Prostate gland (tissue), 2 donors: ENCODE results near the gene MRI1. TPM values are rescaled to one million over a fixed set of nuclear protein-coding genes. Genes with fewer than 3 reads are reported as not detected.

Source experiments
- DNase-seq: peaks from one replicate; pipeline ENCODE4 v3.0.0-alpha.2; 2019; ENCODE audit warnings: low spot score
- H3K27ac ChIP-seq, 2 donors: fragments of 200-600 bp; sonication (generic); 2 replicates each; pipeline ENCODE4 v1.5.1; 2017 to 2019
- H3K27me3 ChIP-seq: fragments of 200-600 bp; sonication (generic); replicated peaks from 2 replicates; pipeline ENCODE4 v1.5.1; 2019; ENCODE audit not compliant: insufficient read depth
- H3K36me3 ChIP-seq, 2 donors: fragments of 200-600 bp; sonication (generic); 1 replicate in 1 of 2; 2 replicates in 1 of 2; pipeline versions ENCODE4 v1.5.1 to v1.8.1; 2017 to 2019
- H3K4me1 ChIP-seq: fragments of 200-600 bp; sonication (generic); replicated peaks from 2 replicates; pipeline ENCODE4 v1.5.1; 2019
- H3K4me3 ChIP-seq, 2 donors: fragments of 200-600 bp; sonication (generic); 2 replicates each; pipeline ENCODE4 v1.5.1; 2017 to 2019
- H3K9me3 ChIP-seq: fragments of 200-600 bp; sonication (generic); 2 replicates; pipeline ENCODE4 v1.5.1; 2017
- POLR2A ChIP-seq: fragments of 450-650 bp; IDR thresholded peaks from one replicate; pipeline ENCODE4 v1.6.1; 2016; ENCODE audit warnings: antibody characterized with exemption, mild to moderate bottlenecking
- POLR2AphosphoS5 ChIP-seq: sonication (generic); formaldehyde crosslinking; IDR thresholded peaks from one replicate; pipeline ENCODE4 v1.6.1; 2017; ENCODE audit warnings: antibody characterized with exemption
- WGBS: methylation state at CpG from one replicate; pipeline ENCODE4 v1.1.5; 2018; 5-methylcytosine and 5-hydroxymethylcytosine counted together
- intact Hi-C: fragments of 100-400 bp; cut with DNase I; formaldehyde crosslinking; loops from one replicate; pipeline ENCODE4 v1.14.2; 2022
- total RNA-seq, 2 donors: library from RNA; depleted of rRNA; stranded (reverse); fragments of >200 nt; gene quantifications; one replicate each; pipeline ENCODE4 v1.1.0, GENCODE V29; 2016
- TF ChIP-seq, protein P1 (sequence below), 4 experiments: fragments of 200-600 bp in 2 of 4; fragments of 450-650 bp in 2 of 4; sonication (generic) in 2 of 4; IDR thresholded peaks; 1 replicate in 3 of 4; 2 replicates in 1 of 4; pipeline ENCODE4 v1.5.1; 2016 to 2019; ENCODE audit warnings: antibody characterized with exemption in 4 of 4, mild to moderate bottlenecking in 2 of 4, moderate library complexity in 2 of 4

MRI1 gene
- total RNA-seq, 2 donors from 2014 or later = 62.7 to 64.5 TPM

DNA sequence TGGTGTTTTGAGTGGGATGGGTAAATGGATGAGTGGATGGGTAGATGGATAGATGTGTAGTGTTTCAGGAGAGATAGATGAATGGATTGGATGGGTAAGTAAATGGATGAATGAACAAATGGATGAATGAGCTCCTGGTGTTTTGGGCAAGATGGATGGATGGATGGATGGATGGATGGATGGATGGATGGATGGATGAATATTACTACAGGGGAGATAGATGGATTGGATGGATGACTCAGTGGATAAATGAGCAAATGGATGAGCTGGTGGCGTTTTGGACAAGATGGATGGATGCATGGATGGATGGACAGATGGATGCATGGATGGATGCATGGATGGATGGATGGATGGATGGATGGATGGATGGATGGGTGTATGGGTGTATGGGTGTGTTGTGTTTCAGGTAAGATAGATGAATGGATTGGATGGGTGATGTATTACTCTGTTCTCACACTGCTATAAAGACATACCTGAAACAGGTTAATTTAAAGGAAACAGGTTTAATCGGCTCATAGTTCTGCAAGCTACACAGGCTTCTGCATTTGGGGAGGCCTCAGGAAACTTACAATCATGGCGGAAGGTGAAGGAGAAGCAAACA, 43.2 kb downstream of the MRI1 start:
- intact Hi-C loops = no loop called here
- Histone ChIP-seq H3K4me1 (peaks cover 4% of the 10 kb centered on the region), H3K9me3 (no peaks in the 10 kb centered on the region), H3K36me3 (no peaks in the 10 kb centered on the region), H3K4me3 (no peak overlapping the region), H3K27me3 (no peaks in the 10 kb centered on the region), H3K27ac (no peak overlapping the region)
- WGBS = 93% methylated on average over 3 of the region's 3 CpGs
- TF ChIP-seq, protein P1, sequence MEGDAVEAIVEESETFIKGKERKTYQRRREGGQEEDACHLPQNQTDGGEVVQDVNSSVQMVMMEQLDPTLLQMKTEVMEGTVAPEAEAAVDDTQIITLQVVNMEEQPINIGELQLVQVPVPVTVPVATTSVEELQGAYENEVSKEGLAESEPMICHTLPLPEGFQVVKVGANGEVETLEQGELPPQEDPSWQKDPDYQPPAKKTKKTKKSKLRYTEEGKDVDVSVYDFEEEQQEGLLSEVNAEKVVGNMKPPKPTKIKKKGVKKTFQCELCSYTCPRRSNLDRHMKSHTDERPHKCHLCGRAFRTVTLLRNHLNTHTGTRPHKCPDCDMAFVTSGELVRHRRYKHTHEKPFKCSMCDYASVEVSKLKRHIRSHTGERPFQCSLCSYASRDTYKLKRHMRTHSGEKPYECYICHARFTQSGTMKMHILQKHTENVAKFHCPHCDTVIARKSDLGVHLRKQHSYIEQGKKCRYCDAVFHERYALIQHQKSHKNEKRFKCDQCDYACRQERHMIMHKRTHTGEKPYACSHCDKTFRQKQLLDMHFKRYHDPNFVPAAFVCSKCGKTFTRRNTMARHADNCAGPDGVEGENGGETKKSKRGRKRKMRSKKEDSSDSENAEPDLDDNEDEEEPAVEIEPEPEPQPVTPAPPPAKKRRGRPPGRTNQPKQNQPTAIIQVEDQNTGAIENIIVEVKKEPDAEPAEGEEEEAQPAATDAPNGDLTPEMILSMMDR (IDR thresholded peaks at IDR 0.05) = no peak
- TF ChIP-seq POLR2A = no peak
- no peak for TF ChIP-seq POLR2AphosphoS5
- no peak for DNase-seq

DNA sequence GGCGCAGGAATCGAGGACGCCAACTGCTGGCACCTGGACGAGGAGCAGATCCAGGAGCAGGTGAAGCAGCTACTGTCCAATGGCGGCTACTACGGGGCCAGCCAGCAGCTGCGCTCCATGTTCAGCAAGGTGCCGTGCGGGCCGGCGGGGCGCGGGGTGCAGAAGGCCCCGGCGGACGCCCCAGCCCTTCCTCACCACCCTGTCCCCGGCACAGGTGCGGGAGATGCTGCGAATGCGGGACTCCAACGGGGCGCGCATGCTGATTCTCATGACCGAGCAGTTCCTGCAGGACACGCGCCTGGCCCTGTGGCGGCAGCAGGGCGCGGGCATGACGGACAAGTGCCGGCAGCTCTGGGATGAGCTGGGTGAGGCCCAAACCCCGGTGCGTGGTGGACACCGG, 44.5 kb downstream of the MRI1 start:
- DNase-seq = no peak
- H3K4me1 ChIP-seq = no peaks in the 10 kb centered on the region
- no peaks in the 10 kb centered on the region for H3K9me3 ChIP-seq
- 94% methylated on average over 34 of the region's 34 CpGs for WGBS
- H3K4me3 ChIP-seq = no peak overlapping the region
- H3K27me3 ChIP-seq = no peaks in the 10 kb centered on the region
- no peaks in the 10 kb centered on the region for H3K36me3 ChIP-seq
- no peak overlapping the region for H3K27ac ChIP-seq
- no peak for TF ChIP-seq POLR2AphosphoS5
- TF ChIP-seq, protein P1 (IDR thresholded peaks at IDR 0.05) = no peak
- TF ChIP-seq POLR2A = no peak
- intact Hi-C loops = no loop called here

DNA sequence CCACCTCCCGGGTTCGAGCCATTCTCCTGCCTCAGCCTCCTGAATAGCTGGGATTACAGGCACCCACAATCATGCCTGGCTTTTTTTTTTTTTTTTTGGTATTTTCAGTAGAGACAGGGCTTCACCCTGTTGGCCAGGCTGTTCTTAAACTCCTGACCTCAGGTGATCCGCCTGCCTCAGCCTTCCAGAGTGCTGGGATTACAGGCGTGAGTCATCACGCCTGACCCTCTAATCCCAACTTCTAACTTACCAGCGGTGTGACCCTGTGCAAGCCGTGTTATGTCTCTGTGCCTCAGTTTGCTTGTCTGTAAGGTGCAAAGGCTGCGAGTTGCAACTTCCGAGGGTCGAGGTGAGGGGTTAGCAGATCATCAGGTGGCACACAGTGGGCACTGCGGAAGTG, 48.2 kb downstream of the MRI1 start:
- Histone ChIP-seq H3K9me3 (no peaks in the 10 kb centered on the region), H3K4me1 (peaks cover under 1% of the 10 kb centered on the region), H3K27me3 (no peaks in the 10 kb centered on the region), H3K27ac (no peak overlapping the region), H3K4me3 (no peak overlapping the region), H3K36me3 (no peaks in the 10 kb centered on the region)
- intact Hi-C loops = no loop called here
- no peak for DNase-seq
- TF ChIP-seq POLR2A = no peak
- TF ChIP-seq, protein P1 (IDR thresholded peaks at IDR 0.05) = no peak
- no peak for TF ChIP-seq POLR2AphosphoS5
- WGBS = 95% methylated on average over 11 of the region's 11 CpGs

DNA sequence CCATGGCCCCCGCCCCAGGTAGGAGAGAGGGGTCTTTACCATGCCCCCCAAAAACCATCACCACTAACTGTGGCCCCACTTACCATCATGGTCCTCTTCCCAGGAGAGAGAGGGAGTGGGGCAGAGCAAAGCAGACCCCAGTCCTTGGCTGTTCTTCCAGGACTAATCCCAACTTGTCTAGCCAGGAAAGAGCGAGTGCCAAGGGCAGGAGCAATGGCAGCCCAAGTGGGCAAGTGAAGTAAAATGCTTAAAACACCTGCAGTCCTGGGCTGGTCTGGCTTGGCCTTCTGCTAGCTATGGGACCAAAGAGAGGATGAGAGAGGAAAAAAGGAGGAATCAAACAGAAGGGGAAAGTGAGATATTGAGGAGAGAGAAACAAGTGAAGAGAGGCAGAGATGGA, 48.8 kb downstream of the MRI1 start:
- no peaks in the 10 kb centered on the region for H3K36me3 ChIP-seq
- no peak overlapping the region for H3K27ac ChIP-seq
- intact Hi-C loops = no loop called here
- H3K27me3 ChIP-seq = no peaks in the 10 kb centered on the region
- no peak for DNase-seq
- WGBS = 91% methylated on average over 2 of the region's 2 CpGs
- no peak overlapping the region for H3K4me3 ChIP-seq
- peaks cover 2% of the 10 kb centered on the region for H3K4me1 ChIP-seq
- no peaks in the 10 kb centered on the region for H3K9me3 ChIP-seq
- TF ChIP-seq POLR2AphosphoS5 (no peak), POLR2A (no peak)
- TF ChIP-seq, protein P1 (IDR thresholded peaks at IDR 0.05) = no peak

DNA sequence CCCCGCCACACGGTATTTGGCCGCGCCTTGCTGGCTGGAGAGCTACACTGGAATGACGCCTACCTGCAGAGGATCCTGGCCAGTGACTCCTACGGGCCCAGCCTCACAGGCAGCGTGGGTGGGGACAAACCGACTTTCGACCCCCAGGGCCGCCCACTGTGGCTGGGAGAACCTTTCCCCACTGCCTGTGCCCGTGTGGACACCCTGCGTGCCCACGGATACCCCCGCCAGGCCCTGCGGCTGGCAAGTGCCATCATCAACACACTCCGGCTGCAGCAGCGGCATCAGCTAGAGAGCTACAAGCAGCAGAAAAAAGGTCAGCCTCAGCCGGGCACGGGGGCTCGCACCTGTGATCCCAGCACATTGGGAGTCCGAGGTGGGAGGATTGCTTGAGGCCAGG, 50.2 kb downstream of the MRI1 start:
- 92% methylated on average over 21 of the region's 21 CpGs for WGBS
- H3K27ac ChIP-seq = no peak overlapping the region

More for the DNA sequence above, 50.2 kb downstream of the MRI1 start:
- Histone ChIP-seq H3K9me3 (no peaks in the 10 kb centered on the region), H3K36me3 (no peaks in the 10 kb centered on the region), H3K27me3 (no peaks in the 10 kb centered on the region), H3K4me1 (peaks cover 2% of the 10 kb centered on the region), H3K4me3 (no peak overlapping the region)
- DNase-seq = no peak
- intact Hi-C loops = no loop called here
- TF ChIP-seq POLR2AphosphoS5 (no peak), POLR2A (no peak)
- TF ChIP-seq, protein P1 (IDR thresholded peaks at IDR 0.05) = no peak
